Dermis lymphatic vessel endothelial cell (primary cell): ENCODE measurements around the gene PRM2. TPM values are rescaled to one million over a fixed set of nuclear protein-coding genes. Genes with fewer than 3 reads are reported as not detected.

Experiments used
- total RNA-seq: library from RNA; depleted of rRNA; stranded (reverse); fragments of >200 nt; gene quantifications from 2 replicates; pipeline ENCODE4 v1.2.1, GENCODE V29; 2014

PRM2 gene
- total RNA-seq, result not detected in 2 replicates

DNA sequence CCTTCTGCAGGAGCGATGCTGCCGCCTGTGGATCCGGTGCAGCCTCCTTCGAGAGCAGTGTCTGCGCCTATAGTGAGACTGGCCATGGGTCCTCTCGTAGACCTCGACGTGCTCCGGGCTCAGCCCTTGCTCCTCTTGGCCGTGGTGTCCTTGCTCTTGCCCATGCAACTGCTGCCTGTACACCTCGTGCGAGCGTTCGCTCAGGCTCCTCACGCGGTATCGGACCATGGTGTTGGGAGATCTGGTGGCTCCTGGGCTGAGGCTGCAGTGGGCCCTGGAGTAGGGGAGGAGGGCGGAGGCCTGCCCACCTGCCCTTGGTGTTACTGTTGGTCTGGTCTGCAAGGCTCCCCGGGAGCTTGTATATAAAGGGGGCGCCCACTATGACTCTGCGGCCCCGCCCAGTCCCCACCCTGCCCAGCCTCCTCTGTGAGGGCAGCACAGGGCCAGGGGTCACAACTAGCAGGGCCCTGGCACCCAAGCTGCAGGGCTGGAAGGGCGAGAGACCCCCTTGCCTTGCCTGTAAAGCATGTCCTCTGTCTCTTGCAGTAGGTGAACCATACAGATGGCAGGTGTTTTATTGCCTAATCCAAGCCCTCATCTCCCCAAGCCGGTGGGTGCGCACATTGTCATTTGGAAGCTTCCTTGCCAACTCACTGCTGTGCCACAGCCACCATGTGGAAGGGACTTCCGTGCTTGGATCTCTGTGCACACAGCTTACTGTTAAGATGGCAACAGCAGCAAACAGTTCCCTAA lies at the start of gene PRM2:
Gene PRM2, minus strand, starts transcription at position 338 of the 753 bp plus-strand sequence. Its CDS starts 110 bp downstream, at position 228.

DNA sequence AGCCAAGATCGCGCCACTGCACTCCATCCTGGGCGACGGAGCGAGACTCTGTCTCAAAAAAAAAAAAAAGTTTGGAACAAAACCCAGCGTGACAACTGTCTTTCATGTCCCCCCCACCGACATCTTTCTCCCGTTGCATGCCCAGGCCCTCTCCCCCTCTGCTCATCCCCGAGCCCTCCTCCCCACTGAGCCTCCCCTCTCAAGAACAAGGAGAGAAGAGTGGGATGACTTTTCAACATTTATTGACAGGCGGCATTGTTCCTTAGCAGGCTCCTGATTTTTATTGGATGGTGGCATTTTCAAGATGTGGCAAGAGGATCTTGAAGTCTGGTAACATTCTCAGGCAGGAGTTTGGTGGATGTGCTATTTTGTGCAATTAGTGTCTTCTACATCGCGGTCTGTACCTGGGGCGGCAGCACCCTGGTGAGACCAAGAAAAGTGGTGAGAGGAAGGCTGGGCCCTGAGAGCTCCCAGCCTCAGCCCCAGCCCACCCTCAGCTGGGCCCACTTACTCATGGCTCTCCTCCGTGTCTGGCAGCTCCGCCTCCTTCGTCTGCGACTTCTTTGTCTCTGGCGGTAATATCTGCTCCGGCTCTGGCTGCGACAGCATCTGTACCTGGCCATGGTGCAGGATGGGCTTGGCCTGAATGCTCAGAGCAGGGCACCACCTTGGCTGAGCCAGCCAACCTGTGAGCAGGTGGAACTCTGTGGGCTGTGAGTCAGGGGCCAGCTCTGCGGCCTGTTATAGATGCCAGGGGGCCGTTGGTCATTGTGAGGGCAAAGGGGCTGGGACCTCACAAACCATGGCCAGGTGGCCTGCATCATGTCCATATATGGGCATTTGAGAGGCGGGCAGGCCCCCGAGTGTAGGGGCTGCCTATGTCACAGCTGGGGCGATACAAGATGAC lies 4.6 kb upstream of the PRM2 start, which contains the start of gene PRM1:
Gene PRM1, minus strand, starts transcription at position 715 of the 907 bp plus-strand sequence. Its CDS starts 92 bp downstream, at position 623.

DNA sequence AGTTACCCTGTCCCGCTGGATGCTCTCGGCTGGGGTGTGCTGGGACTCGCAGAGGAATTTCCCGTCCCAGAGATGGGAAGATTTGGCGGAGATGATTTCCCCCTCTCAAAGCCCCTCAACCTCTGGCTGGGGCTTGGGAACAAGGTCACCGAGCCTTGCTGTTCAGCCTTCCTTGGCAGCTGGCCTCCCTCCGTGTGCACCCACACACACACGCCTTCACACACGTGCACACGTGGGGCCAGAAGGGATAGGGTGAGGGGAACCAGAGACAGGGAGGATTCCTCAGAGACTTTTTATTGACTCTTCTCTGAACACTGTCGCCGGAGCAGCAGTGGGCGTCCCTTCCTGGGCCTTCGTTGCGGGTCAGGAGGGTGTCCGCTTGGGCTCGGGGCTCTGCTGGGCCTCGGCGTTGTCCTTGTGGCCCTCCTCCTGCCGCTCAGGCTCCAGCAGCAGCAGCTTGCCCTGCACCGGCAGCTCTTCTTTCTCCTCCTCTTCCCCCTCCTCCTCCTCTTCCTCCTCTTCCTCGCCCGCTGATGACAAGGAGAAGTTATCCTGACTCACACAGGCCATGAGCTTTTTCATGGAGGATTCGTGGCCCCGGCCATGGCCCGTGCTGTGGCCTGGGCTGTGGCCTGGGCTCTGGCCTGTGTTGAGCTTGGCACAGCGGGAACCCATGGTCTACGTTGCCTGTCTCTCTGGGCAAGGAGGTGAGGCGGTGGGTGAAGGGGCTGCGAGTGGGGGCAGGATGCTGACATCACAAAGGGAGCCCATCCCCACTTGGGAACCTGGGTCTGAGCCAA lies 3.2 kb downstream of the PRM2 start, which contains the start of gene PRM3:
Gene PRM3, minus strand, starts transcription at position 709 of the 800 bp plus-strand sequence. Its CDS starts 34 bp downstream, at position 675.

DNA sequence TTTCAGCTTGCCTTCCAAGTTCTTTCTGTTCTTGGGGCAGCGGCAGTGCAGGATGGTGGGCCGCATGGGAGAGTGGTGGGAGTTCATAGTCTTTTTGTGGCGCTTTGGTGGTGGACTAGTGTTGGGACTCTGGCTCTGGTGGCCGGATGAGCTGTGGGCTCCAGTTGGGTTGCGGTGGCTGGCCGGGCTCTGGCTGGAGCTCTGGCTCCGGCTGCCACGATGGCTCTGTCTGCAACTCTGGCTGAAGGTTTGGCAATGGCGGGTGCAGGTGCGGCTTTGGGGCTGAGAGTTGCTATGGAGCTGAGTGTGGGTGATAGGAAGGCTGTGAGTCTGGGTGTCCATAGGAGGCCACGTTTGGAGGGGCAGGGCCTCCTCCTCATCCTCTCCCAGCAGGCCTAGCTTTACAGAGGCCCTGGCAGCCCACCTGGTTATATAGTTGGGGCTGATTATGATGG lies 7.3 kb downstream of the PRM2 start, which contains the start of gene TNP2:
Gene TNP2, minus strand, starts transcription at position 405 of the 455 bp plus-strand sequence. Its CDS starts 63 bp downstream, at position 342.

GRCh38 chr16:11255737-11256660 lies 20.3 kb downstream of the PRM2 start, which contains the start of gene SOCS1:
Gene SOCS1, minus strand, starts transcription at chr16:11256204. Its CDS starts 726 bp downstream, at chr16:11255478.

Other genes with a start within 250 kb of the PRM2 start
- gene SOCS1, start 20.3 kb downstream of the PRM2 start, total RNA-seq, result 0.17 and 2.0 TPM in 2 replicates
- not detected in 2 replicates for gene TNP2, start 7.2 kb downstream of the PRM2 start, total RNA-seq
- not detected in 2 replicates for gene PRM3, start 2.9 kb downstream of the PRM2 start, total RNA-seq
- not detected in 2 replicates for gene PRM1, start 4.8 kb upstream of the PRM2 start, total RNA-seq
- gene RMI2, start 69.0 kb upstream of the PRM2 start, total RNA-seq, result 1.5 and 2.0 TPM in 2 replicates